SK-N-SH treated with all-trans-retinoic acid at 6 μM for 48 hours (cell line): ENCODE data around the gene RASEF.

Experiments used
- ARNTL ChIP-seq: fragments of 450-650 bp; formaldehyde crosslinking; IDR thresholded peaks from 2 replicates; pipeline ENCODE4 v1.5.0; 2020; ENCODE audit warnings: low read depth, mild to moderate bottlenecking, moderate library complexity, borderline replicate concordance
- CSDC2 ChIP-seq: fragments of 250-450 bp; sonication (Bioruptor Pico); IDR thresholded peaks from 2 replicates; pipeline ENCODE4 v1.5.0; 2020; ENCODE audit warnings: mild to moderate bottlenecking, moderate library complexity
- GLIS3 ChIP-seq: fragments of 250-450 bp; sonication (Bioruptor Pico); IDR thresholded peaks from 2 replicates; pipeline ENCODE4 v1.5.0; 2020; ENCODE audit warnings: mild to moderate bottlenecking, moderate library complexity
- OSR1 ChIP-seq: fragments of 250-450 bp; sonication (Bioruptor Pico); IDR thresholded peaks from 2 replicates; pipeline ENCODE4 v1.8.0; 2022; ENCODE audit warnings: moderate library complexity, mild to moderate bottlenecking, inconsistent platforms
- PATZ1 ChIP-seq: fragments of 250-450 bp; sonication (Bioruptor Pico); IDR thresholded peaks from 2 replicates; pipeline ENCODE4 v1.8.0; 2020; ENCODE audit warnings: mild to moderate bottlenecking, moderate library complexity, borderline replicate concordance
- RARB ChIP-seq: fragments of 250-450 bp; sonication (Bioruptor Pico); IDR thresholded peaks from 2 replicates; pipeline ENCODE4 v1.8.0; 2021; ENCODE audit warnings: mild to moderate bottlenecking, moderate library complexity
- TSHZ2 ChIP-seq: fragments of 250-450 bp; sonication (Bioruptor Pico); IDR thresholded peaks from 2 replicates; pipeline ENCODE4 v1.5.0; 2020; ENCODE audit warnings: mild to moderate bottlenecking, moderate library complexity
- ZFP30 ChIP-seq: fragments of 450-650 bp; formaldehyde crosslinking; IDR thresholded peaks from 2 replicates; pipeline ENCODE4 v1.5.0; 2022; ENCODE audit warnings: mild to moderate bottlenecking, moderate library complexity
- TF ChIP-seq, protein P1 (sequence below): fragments of 250-450 bp; sonication (Bioruptor Pico); IDR thresholded peaks from 2 replicates; pipeline ENCODE4 v1.5.1; 2020; ENCODE audit warnings: low read depth, mild to moderate bottlenecking, moderate library complexity

DNA sequence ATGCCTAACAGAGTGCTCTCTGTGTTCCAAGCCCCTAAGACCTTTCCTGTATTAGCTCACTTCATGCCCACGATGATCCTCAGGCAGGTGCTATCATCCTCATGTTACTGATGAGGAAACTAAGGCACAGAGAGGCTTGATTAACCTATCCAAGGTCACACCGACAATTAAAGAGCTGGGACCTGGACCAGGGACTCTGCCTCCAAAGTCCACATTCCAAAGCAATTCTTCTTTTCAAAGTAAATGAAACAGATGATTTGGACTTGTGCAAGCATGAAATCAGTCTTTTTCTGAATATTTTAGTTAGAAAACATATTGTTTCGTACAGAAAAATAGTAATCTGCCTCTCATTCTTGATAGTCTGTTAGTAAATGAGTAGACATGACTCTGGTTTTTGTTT, 18.1 kb upstream of the RASEF start:
- TF ChIP-seq CSDC2 = no peak
- TF ChIP-seq ZFP30 = no peak
- no peak for TF ChIP-seq PATZ1 (CRISPR knock-in tag)
- no peak for TF ChIP-seq GLIS3 (CRISPR knock-in tag)
- TF ChIP-seq OSR1 (CRISPR knock-in tag) = no peak
- TF ChIP-seq RARB (CRISPR knock-in tag) = no peak
- TF ChIP-seq ARNTL (CRISPR knock-in tag) = no peak
- TF ChIP-seq TSHZ2 (CRISPR knock-in tag) = no peak
- TF ChIP-seq, protein P1, sequence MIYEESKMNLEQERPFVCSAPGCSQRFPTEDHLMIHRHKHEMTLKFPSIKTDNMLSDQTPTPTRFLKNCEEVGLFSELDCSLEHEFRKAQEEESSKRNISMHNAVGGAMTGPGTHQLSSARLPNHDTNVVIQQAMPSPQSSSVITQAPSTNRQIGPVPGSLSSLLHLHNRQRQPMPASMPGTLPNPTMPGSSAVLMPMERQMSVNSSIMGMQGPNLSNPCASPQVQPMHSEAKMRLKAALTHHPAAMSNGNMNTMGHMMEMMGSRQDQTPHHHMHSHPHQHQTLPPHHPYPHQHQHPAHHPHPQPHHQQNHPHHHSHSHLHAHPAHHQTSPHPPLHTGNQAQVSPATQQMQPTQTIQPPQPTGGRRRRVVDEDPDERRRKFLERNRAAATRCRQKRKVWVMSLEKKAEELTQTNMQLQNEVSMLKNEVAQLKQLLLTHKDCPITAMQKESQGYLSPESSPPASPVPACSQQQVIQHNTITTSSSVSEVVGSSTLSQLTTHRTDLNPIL (CRISPR knock-in tag) = no peak
